Adipose tissue (tissue), 3 donors: ENCODE results near the gene ELF1. TPM values are rescaled to one million over a fixed set of nuclear protein-coding genes. Genes with fewer than 3 reads are reported as not detected.

Experiments
- H3K27ac ChIP-seq: one replicate; pipeline ENCODE4 v1.5.1; 2013; ENCODE audit warnings: low read depth, low read length
- WGBS, 3 donors: extraction: QIAGEN DNeasy Blood & Tissue Kit; methylation state at CpG; one replicate each; pipeline ENCODE4 v1.1.7; 2013; 5-methylcytosine and 5-hydroxymethylcytosine counted together
- polyA plus RNA-seq, 3 donors: library from polyadenylated mRNA; stranded (reverse); fragments of 200-250 nt; gene quantifications; one replicate each; pipeline ENCODE4 v1.2.3, GENCODE V29; 2013
- donor health status: healthy with polysubstance abuse.
- donor health status: Bipolar disorder and iron deficiency.
- donor health status: healthy.

The ELF1 gene
- polyA plus RNA-seq, 3 donors = 26.1 to 36.4 (median 26.8) TPM

GRCh38 chr13:41015920-41016319 is 3.2 kb downstream of the ELF1 start:
- H3K27ac ChIP-seq = no peak overlapping the region

GRCh38 chr13:41013835-41014234 is 5.3 kb downstream of the ELF1 start:
- 70 to 73% (median 72%) methylated on average over 2 of the region's 2 CpGs for WGBS, 3 donors
- H3K27ac ChIP-seq = no peak overlapping the region

More at GRCh38 chr13:41015920-41016319, 3.2 kb downstream of the ELF1 start:
- WGBS, 3 donors = 71 to 80% (median 79%) methylated on average over 6 of the region's 6 CpGs

DNA sequence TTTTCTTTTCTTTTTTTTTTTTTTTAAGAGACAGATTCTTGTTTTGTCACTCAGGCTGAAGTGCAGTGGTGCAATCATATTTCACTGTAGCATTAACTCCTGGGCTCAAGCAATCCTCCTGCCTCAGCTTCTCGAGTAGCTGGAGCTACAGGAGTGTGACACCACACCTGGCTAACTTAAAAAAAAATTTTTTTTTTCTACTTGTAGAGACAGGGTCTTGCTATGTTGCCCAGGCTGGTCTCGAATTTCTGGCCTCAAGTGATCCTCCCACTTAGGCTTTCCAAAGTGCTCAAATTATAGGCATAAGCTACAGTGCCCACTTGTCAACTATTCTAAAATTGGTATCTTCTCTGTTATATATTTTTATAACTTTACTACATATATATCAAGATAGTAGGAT is 6.6 kb downstream of the ELF1 start:
- H3K27ac ChIP-seq = no peak overlapping the region
- 64 to 82% (median 72%) methylated on average over 2 of the region's 2 CpGs for WGBS, 3 donors

DNA sequence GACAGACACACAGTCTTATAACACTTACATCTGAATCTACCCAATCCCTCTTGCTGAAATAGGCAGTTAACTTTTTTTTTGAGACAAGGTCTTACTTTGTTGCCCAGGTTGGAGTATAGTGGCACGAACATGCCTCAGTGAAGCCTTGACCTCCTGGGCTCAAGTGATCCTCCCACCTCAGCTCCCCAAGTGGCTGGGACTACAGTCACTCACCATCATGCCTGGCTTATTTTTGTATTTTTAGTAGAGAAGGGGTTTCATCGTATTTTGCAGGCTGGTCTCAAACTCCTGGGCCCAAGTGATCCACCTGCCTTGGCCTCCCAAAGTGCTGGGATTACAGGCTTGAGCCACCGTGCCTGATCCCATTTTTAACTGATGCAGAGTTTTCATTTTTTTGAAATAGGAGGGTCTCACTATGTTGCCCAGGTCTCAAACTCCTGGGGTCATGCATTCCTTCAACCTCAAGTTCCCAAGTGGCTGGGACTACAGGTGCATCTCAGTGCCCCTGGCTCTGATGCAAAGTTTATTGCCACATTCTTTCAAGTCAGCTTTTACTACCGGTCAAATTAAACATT is 7.6 kb downstream of the ELF1 start:
- WGBS, 3 donors = 70 to 91% (median 86%) methylated on average over 4 of the region's 4 CpGs
- H3K27ac ChIP-seq = no peak overlapping the region

GRCh38 chr13:41008349-41008980 is 10.7 kb downstream of the ELF1 start:
- no peak overlapping the region for H3K27ac ChIP-seq
- WGBS, 3 donors = 49 to 63% (median 57%) methylated on average over 2 of the region's 2 CpGs

DNA sequence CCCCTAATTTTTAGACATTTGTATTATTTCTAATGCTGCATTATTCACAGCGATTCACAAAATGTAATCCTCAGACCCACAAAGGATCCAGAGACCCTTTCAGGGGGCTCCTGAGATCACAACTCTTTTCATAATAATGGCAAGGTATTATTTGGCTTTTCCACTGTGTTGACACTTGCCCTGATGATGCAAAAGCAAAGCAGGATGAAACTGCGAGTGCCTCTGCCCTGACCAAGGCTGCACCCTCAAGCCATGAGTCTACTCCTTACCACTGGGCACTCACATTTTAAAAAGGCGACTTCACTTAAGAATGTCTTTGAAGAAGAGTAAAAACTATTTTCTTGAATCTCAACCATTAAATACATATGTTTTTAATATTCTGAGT is 11.4 kb downstream of the ELF1 start:
- no peak overlapping the region for H3K27ac ChIP-seq
- WGBS, 3 donors = 57 to 71% (median 67%) methylated on average over 3 of the region's 3 CpGs

DNA sequence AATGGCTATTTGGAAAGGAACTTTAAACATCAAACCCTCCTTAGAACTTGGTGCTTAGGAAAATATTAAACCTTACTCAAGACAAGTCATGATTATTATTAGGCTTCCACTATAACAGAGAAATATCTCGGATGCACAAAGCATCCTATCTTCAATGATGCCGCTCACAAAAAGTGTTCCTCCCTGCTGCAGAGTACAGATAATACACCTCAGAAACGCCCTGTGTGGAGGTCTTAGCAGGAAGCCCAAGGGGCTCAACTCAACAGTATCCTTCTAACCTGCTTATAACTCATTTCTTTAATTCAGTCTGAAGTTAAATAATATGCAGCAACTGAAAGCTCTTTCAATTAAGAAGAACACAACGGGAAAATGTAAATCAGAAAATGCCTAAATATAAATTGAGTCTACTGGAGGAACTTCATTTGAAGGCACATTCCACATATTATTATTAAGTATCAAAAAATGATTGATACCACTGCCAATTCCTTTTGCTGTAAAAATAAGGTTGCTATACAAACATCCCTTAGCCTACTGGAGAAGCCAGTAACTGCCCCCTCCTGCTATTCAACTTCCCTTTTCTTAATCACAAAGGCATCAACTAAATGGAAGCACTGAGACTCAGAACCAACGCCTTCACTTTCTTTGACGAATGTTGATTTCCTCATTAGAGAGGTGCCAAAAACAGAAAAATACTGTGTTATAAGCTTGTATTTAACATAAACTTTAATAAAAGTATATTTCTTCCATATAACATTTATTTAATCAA is 12.0 kb downstream of the ELF1 start:
- no peak overlapping the region for H3K27ac ChIP-seq
- 54 to 66% (median 58%) methylated on average over 6 of the region's 6 CpGs for WGBS, 3 donors

DNA sequence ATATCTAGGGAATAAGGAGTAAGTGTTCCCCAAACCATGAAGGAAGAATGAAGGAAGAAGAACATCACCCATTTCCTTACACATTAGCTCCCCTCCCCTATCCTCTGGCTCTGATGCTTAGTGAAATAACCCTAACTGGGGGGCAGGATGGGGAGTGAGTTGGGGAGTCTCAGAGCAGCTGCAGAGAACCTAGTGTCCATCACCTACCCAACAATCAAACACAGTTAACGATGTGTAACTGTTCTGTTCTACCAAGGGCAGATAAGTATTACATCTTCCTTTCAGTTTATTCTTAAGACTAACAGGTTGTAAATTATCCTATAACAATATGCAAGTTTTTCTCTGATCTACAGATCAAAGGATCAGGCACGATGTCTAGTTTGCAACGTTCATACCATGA is 12.8 kb downstream of the ELF1 start:
- 36 to 49% (median 46%) methylated on average over 3 of the region's 3 CpGs for WGBS, 3 donors
- no peak overlapping the region for H3K27ac ChIP-seq

GRCh38 chr13:41005704-41006103 is 13.4 kb downstream of the ELF1 start:
- H3K27ac ChIP-seq = no peak overlapping the region

DNA sequence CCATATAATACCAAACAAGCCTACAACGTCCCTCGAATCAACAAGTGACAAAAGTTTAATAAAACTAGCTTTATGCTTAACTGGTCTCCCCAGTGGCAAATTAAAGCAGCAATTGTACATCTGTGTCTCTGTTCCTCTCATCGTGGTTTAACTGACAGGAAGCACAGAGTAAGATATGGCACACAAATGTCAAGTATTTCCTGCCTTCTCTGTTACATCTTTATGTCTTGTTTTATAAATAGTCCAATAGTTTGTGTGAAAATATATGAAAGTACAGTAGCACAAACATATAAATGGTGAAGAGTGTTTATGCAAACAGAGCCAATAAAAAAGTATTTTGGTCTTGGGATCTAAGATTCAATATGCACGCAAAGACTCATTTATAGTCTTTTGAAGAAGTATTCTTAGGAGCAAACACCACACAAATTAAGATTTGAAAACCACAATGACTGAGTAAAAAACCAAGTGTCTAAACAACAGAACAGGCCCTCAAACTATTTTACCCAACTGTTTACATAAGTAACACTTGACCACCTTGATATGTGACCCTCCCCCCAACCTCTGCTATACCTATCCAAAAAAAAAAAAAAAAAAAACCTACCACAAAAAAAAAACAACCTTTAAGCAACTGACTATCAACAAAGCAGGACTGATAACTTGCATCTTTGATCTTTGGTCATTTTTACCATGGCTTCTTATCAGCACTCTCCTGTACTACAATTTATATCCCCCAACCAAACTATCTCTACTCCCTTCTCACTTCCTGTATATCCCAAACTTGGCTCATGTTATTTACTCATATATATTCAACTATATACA is 14.0 kb downstream of the ELF1 start:
- WGBS, 3 donors = 30 to 36% (median 32%) methylated on average over 4 of the region's 4 CpGs
- no peak overlapping the region for H3K27ac ChIP-seq

DNA sequence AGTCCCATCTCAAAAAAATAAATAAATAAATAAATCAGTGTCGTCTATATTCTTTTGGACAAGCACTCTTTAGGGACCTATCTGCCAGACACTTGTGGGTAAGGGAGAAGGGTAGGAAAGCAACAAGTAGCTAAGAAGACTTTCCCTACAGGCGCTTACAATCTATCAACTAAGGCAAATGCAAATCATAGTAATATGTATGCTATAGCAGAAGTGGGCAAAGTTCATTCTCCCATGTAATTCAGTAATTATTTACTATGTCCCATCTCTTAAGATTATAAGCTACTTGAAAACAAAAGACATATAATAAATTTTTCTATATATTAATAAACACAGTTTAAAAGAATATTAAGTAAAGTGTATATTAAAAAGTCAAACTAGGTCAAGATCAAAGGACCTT is 16.5 kb downstream of the ELF1 start:
- H3K27ac ChIP-seq = no peak overlapping the region
- 58 to 90% (median 89%) methylated on average over 2 of the region's 2 CpGs for WGBS, 3 donors

- 46 to 82% (median 77%) methylated on average over 5 of the region's 5 CpGs for WGBS, 3 donors
These were observed 17.4 kb downstream of the ELF1 start for GRCh38 chr13:41001695-41002094.

DNA sequence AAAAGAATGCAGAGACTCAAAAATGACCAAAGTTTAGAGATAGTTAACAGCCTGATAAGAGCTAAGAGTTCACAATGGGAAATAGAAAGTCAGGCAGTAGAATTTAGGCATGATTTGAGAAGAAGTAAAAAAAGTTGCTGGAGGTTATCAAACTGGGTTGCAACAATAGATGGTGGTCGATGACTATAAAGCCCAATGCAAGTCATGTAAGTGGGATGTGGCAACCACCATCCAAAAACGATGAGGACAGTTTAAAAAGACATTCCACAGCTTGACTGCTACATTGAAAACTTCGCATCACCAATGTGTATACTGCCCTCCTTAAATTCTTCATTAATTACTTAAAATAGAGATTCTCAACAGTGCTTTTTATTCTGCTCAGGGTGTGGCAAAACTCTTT is 19.7 kb downstream of the ELF1 start:
- no peak overlapping the region for H3K27ac ChIP-seq
- 60 to 77% (median 67%) methylated on average over 3 of the region's 3 CpGs for WGBS, 3 donors

More at GRCh38 chr13:41001695-41002094, 17.4 kb downstream of the ELF1 start:
- no peak overlapping the region for H3K27ac ChIP-seq

DNA sequence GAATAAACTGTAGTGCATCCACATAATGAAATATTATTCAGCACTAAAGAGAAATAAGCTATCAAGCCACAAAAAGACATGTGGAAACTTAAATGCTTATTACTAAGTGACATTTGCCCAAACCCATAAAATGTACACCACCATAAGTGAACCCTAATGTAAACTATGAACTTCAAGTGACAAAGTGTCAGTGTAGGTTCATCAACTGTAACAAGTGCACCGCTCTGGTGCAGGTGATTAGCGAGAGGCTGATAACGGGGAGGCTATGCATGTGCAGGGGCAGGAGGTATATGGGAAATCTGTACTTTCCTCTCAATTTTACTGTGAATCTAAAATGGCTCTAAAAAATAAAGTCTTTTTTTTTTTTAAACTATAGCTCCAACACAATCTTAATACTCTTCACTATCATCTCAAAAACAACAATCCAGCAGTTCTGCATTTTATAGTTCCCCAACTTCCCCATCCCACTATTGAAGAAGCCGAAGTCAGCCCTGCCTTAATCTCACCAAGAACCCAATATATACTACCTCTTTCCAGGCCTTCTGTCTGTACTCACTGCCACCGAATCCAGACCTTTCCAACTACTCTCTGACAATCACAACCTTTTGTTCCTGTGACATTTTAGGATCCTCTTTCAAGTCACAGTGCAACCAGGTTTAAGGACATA is 22.6 kb downstream of the ELF1 start:
- WGBS, 3 donors = 66 to 79% (median 73%) methylated on average over 5 of the region's 5 CpGs

DNA sequence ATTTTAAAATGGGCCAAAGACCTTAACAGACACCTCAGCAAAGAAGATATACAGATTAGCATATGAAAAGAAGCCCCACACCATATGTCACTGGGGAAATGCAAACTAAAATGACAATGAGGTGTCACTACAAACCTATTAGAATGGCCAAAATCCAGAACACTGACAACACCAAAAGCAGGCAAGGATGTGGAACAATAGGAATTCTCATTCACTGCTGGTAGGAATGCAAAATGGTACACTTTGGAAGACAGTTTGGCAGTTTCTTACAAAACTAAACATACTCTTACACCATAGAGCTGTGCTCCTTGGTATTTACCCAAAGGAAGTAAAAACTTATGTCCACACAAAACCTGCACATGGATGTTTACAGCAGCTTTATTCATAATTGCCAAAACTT is 23.1 kb downstream of the ELF1 start:
- H3K27ac ChIP-seq = no peak overlapping the region

More for the DNA sequence above, 22.6 kb downstream of the ELF1 start:
- H3K27ac ChIP-seq = no peak overlapping the region

GRCh38 chr13:40994581-40995230 is 24.4 kb downstream of the ELF1 start:
- WGBS, 3 donors = 49 to 67% (median 66%) methylated on average over 6 of the region's 6 CpGs
- H3K27ac ChIP-seq = no peak overlapping the region

- H3K27ac ChIP-seq = no peak overlapping the region
These were observed 25.1 kb downstream of the ELF1 start for GRCh38 chr13:40993987-40994386.
